ENCODE results near the gene POLR2A. TPM values are rescaled to one million over a fixed set of nuclear protein-coding genes. Genes with fewer than 3 reads are reported as not detected.

POLR2A gene
- total RNA-seq, 1 experiment from 2014 or later, result 89.6 TPM

DNA sequence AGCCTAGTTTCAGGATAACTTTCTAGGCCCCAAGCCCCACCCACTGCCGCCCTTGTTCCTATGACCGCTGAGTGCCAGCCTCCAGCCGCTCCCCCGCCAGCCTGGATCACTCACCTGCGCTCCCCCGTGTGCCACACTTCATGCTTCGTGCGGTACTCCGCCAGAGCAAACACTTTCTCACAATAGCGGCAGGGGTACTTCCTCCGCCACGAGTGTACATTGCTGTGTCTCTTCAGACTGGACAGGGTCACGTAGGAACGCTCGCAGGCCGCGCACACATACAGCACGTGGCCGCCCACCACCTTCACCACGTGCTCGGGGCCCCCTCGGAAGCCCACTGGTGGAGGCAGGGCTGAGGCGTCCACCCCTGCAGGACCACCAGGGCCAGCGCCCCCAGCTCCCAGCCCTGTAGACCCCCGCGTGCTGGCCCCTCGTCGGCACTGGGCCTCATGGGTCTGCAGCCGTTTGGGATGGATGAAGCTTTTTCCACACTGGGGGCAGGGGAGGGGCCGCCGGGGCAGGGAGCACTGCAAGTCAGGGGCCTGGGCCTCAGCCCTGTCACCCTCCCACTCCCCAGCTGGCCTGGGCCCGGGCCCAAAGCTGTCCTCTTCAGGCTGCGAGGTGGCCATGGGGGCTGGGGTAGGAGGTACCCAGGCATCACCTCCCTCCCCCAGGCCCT lies 18.4 kb upstream of the POLR2A start:
- ChIA-PET POLR2A (interaction anchor here (0.5 to 1.6 kb wide), 4 partner anchors 10 to 119 kb away, joined by 3 to 5 read pairs (median 4); no protein-coding TSS in a partner anchor), CTCF (interaction anchor here (0.5 to 1.2 kb wide), 2 partner anchors 29 to 447 kb away, joined by 3 to 6 read pairs; no protein-coding TSS in a partner anchor)
- Mint-ChIP-seq H3K9me3 (ENCODE audit: unreplicated experiment) (no peaks in the 10 kb centered on the region), H3K27me3 (ENCODE audit: insufficient read depth, unreplicated experiment) (no peaks in the 10 kb centered on the region), H3K4me1 (ENCODE audit: insufficient read depth, unreplicated experiment) (peaks cover 10% of the 10 kb centered on the region), H3K4me3 (ENCODE audit: unreplicated experiment) (no peak overlapping the region), H3K27ac (ENCODE audit: low read depth, unreplicated experiment) (no peak overlapping the region), H3K36me3 (ENCODE audit: insufficient read depth, unreplicated experiment) (peaks cover 52% of the 10 kb centered on the region)
- no peak for DNase-seq (ENCODE audit: unreplicated experiment)
- TF ChIP-seq, protein P1, sequence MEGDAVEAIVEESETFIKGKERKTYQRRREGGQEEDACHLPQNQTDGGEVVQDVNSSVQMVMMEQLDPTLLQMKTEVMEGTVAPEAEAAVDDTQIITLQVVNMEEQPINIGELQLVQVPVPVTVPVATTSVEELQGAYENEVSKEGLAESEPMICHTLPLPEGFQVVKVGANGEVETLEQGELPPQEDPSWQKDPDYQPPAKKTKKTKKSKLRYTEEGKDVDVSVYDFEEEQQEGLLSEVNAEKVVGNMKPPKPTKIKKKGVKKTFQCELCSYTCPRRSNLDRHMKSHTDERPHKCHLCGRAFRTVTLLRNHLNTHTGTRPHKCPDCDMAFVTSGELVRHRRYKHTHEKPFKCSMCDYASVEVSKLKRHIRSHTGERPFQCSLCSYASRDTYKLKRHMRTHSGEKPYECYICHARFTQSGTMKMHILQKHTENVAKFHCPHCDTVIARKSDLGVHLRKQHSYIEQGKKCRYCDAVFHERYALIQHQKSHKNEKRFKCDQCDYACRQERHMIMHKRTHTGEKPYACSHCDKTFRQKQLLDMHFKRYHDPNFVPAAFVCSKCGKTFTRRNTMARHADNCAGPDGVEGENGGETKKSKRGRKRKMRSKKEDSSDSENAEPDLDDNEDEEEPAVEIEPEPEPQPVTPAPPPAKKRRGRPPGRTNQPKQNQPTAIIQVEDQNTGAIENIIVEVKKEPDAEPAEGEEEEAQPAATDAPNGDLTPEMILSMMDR (IDR thresholded peaks at IDR 0.05; ENCODE audit: unreplicated experiment), result no peak
- no TSS peak for BruUV-seq (replicated peaks)
- intact Hi-C loops (cut with micrococcal nuclease), result no loop called here

DNA sequence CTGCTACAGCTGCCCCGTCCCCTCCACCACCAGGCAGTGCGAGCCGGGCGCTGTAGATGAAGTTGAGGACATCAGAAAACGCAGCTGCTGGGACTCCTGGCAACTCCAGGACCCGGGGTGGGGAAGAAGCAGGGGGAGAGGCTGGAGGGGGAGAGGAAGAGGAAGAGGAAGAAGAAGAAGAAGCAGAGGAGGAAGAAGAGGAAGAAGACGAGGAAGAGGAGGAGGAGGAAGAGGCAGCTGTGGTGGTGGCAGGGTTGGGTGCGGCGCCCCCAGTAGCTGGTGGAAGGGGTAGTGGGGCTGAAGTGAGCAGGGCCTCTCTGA lies 17.9 kb upstream of the POLR2A start:
- no peaks in the 10 kb centered on the region for H3K27me3 Mint-ChIP-seq (ENCODE audit: insufficient read depth, unreplicated experiment)
- no peak for DNase-seq (ENCODE audit: unreplicated experiment)
- TF ChIP-seq, protein P1 (IDR thresholded peaks at IDR 0.05; ENCODE audit: unreplicated experiment), result no peak
- H3K9me3 Mint-ChIP-seq (ENCODE audit: unreplicated experiment), result no peaks in the 10 kb centered on the region
- BruUV-seq (replicated peaks), result no TSS peak
- peaks cover 46% of the 10 kb centered on the region for H3K36me3 Mint-ChIP-seq (ENCODE audit: insufficient read depth, unreplicated experiment)
- ChIA-PET CTCF (interaction anchor here (0.5 to 1.2 kb wide), 2 partner anchors 29 to 446 kb away, joined by 3 to 6 read pairs; no protein-coding TSS in a partner anchor), POLR2A (interaction anchor here (0.6 to 2.8 kb wide), 6 partner anchors 10 to 29 kb away, joined by 3 to 16 read pairs (median 4); partner anchors contain the start of gene POLR2A)
- intact Hi-C loops (cut with micrococcal nuclease), result no loop called here
- no peak overlapping the region for H3K4me3 Mint-ChIP-seq (ENCODE audit: unreplicated experiment)
- H3K4me1 Mint-ChIP-seq (ENCODE audit: insufficient read depth, unreplicated experiment), result peaks cover 5% of the 10 kb centered on the region
- H3K27ac Mint-ChIP-seq (ENCODE audit: low read depth, unreplicated experiment), result peak overlapping the region; percentile 31

DNA sequence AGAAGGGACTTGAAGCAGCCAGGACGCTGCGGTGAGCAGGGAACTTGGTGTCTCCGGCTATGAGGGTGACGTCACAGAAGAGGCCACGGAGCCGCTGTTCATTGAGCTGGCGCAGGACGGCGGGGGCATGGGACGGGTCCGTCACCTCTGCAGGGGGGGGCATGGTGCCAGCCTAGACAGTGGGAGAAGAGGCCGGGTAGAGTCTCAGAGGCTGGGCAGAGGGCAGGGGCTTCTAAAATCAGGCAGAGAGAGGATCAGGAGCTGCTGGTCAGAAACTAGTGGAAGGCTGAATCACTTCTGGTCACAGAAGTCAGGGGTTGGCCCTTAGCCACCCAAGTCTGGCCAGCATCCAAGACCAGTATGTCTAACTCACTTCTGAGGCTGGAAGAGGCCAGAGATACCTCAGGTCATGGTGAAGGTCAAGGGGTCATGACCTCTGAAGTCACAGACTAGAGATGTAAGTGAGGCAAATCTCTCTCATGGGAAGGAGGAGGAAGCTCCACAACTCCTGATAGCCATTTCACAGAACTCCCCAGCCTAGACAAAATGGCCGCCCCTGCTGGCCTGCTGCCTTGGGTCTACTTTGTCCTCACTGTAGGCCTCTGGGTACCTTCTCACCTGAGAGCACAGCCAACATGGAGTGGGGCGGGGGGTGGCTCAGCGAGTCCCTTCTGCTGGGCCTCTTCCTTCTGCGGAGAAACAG lies 17.4 kb upstream of the POLR2A start:
- peaks cover 41% of the 10 kb centered on the region for H3K36me3 Mint-ChIP-seq (ENCODE audit: insufficient read depth, unreplicated experiment)
- BruUV-seq (replicated peaks), result no TSS peak
- no peaks in the 10 kb centered on the region for H3K27me3 Mint-ChIP-seq (ENCODE audit: insufficient read depth, unreplicated experiment)

More for the DNA sequence above, 17.4 kb upstream of the POLR2A start:
- TF ChIP-seq, protein P1 (IDR thresholded peaks at IDR 0.05; ENCODE audit: unreplicated experiment), result no peak
- DNase-seq (ENCODE audit: unreplicated experiment), result no peak
- POLR2A ChIA-PET, result interaction anchor here (0.7 to 2.8 kb wide), 6 partner anchors 9 to 30 kb away, joined by 3 to 16 read pairs (median 4); partner anchors contain the start of gene POLR2A
- Mint-ChIP-seq H3K4me1 (ENCODE audit: insufficient read depth, unreplicated experiment) (peaks cover under 1% of the 10 kb centered on the region), H3K4me3 (ENCODE audit: unreplicated experiment) (no peak overlapping the region), H3K9me3 (ENCODE audit: unreplicated experiment) (no peaks in the 10 kb centered on the region), H3K27ac (ENCODE audit: low read depth, unreplicated experiment) (peak overlapping the region; percentile 31)
- intact Hi-C loops (cut with micrococcal nuclease), result no loop called here
- CTCF ChIA-PET, result interaction anchor here (0.5 to 1.2 kb wide), 4 partner anchors 10 to 1081 kb away, joined by 3 to 6 read pairs (median 3); no protein-coding TSS in a partner anchor

Measured in MCF 10A (cell line).